Liver (tissue), 9 donors: ENCODE data around the gene DNAH6. TPM values are rescaled to one million over a fixed set of nuclear protein-coding genes. Genes with fewer than 3 reads are reported as not detected.

Source experiments
- DNase-seq: peaks from one replicate; pipeline ENCODE4 v3.0.0-alpha.2; 2017; ENCODE audit warnings: low spot score
- H3K27ac ChIP-seq, 2 donors: one replicate each; pipeline ENCODE4 v1.7.0; 2013; ENCODE audit warnings: inconsistent platforms in 2 of 2, low read length in 2 of 2, control low read depth in 1 of 2, low read depth in 1 of 2, mild to moderate bottlenecking in 1 of 2
- H3K27me3 ChIP-seq, 4 donors: one replicate each; pipeline versions ENCODE4 v1.6.1 to v1.7.0; 2013; ENCODE audit warnings: low read length in 3 of 4, inconsistent platforms in 1 of 4, mild to moderate bottlenecking in 1 of 4, moderate library complexity in 1 of 4; ENCODE audit not compliant: control insufficient read depth in 4 of 4, insufficient read depth in 4 of 4
- H3K36me3 ChIP-seq, 4 donors: one replicate each; pipeline versions ENCODE4 v1.6.1 to v1.7.0; 2013; ENCODE audit warnings: low read length in 3 of 4, mild to moderate bottlenecking in 3 of 4, low read depth in 1 of 4, moderate library complexity in 1 of 4; ENCODE audit not compliant: control insufficient read depth in 4 of 4, insufficient read depth in 3 of 4
- H3K4me1 ChIP-seq, 4 donors: one replicate each; pipeline versions ENCODE4 v1.6.1 to v1.7.0; 2013; ENCODE audit warnings: low read length in 3 of 4, mild to moderate bottlenecking in 3 of 4, moderate library complexity in 1 of 4; ENCODE audit not compliant: control insufficient read depth in 4 of 4, insufficient read depth in 4 of 4
- H3K4me3 ChIP-seq, 3 donors: one replicate each; pipeline versions ENCODE4 v1.6.1 to v1.7.0; 2013; ENCODE audit warnings: low read length in 3 of 3, control low read depth in 1 of 3, low read depth in 1 of 3, mild to moderate bottlenecking in 1 of 3
- H3K9ac ChIP-seq, 2 donors: one replicate each; pipeline ENCODE4 v1.7.0; 2013; ENCODE audit warnings: low read length in 2 of 2, mild to moderate bottlenecking in 2 of 2, moderate library complexity in 2 of 2, control low read depth in 1 of 2, low read depth in 1 of 2
- H3K9me3 ChIP-seq, 4 donors: one replicate each; pipeline versions ENCODE4 v1.6.1 to v1.7.0; 2013; ENCODE audit warnings: low read length in 3 of 4; ENCODE audit not compliant: control insufficient read depth in 4 of 4
- CTCF ChIP-seq: fragments of 150-350 bp; IDR thresholded peaks from 2 replicates; pipeline ENCODE4 v1.5.1; 2017; ENCODE audit warnings: improper control_type of control experiment, low read depth, low read length; ENCODE audit not compliant: missing input control
- EGR1 ChIP-seq, 2 donors: IDR thresholded peaks; 2 replicates each; pipeline ENCODE4 v1.6.1; 2016 to 2018; ENCODE audit warnings: antibody characterized with exemption in 2 of 2, low read depth in 2 of 2
- FOXA1 ChIP-seq: IDR thresholded peaks from 2 replicates; pipeline ENCODE4 v1.6.1; 2016; ENCODE audit warnings: antibody characterized with exemption
- FOXA2 ChIP-seq: IDR thresholded peaks from 2 replicates; pipeline ENCODE4 v1.6.1; 2016; ENCODE audit warnings: antibody characterized with exemption
- GABPA ChIP-seq, 2 donors: IDR thresholded peaks in 1 of 2; conservative IDR thresholded peaks in 1 of 2; 2 replicates each; pipeline ENCODE4 v1.6.1; 2016; ENCODE audit warnings: antibody characterized with exemption in 2 of 2, mild to moderate bottlenecking in 1 of 2, moderate library complexity in 1 of 2
- HNF4A ChIP-seq, 2 donors: conservative IDR thresholded peaks; 2 replicates each; pipeline ENCODE4 v1.6.1; 2016; ENCODE audit warnings: antibody characterized with exemption in 2 of 2, mild to moderate bottlenecking in 2 of 2
- HNF4G ChIP-seq: IDR thresholded peaks from 2 replicates; pipeline ENCODE4 v1.6.1; 2016; ENCODE audit warnings: antibody characterized with exemption
- JUND ChIP-seq, 2 donors: IDR thresholded peaks; 2 replicates each; pipeline ENCODE4 v1.6.1; 2016; ENCODE audit warnings: antibody characterized with exemption in 2 of 2
- MAX ChIP-seq: IDR thresholded peaks from 2 replicates; pipeline ENCODE4 v1.6.1; 2016; ENCODE audit warnings: antibody characterized with exemption
- NR2F2 ChIP-seq: IDR thresholded peaks from 2 replicates; pipeline ENCODE4 v1.6.1; 2016; ENCODE audit warnings: antibody characterized with exemption
- RAD21 ChIP-seq, 2 donors: IDR thresholded peaks; 2 replicates each; pipeline ENCODE4 v1.6.1; 2016; ENCODE audit warnings: antibody characterized with exemption in 2 of 2, mild to moderate bottlenecking in 2 of 2
- RXRA ChIP-seq, 2 donors: IDR thresholded peaks; 2 replicates each; pipeline ENCODE4 v1.6.1; 2017 to 2018; ENCODE audit warnings: antibody characterized with exemption in 2 of 2, mild to moderate bottlenecking in 1 of 2
- SP1 ChIP-seq: IDR thresholded peaks from 2 replicates; pipeline ENCODE4 v1.6.1; 2018; ENCODE audit warnings: antibody characterized with exemption, mild to moderate bottlenecking
- YY1 ChIP-seq: IDR thresholded peaks from 2 replicates; pipeline ENCODE4 v1.6.1; 2016; ENCODE audit warnings: antibody characterized with exemption, mild to moderate bottlenecking
- ZBTB33 ChIP-seq: IDR thresholded peaks from 2 replicates; pipeline ENCODE4 v1.6.1; 2016; ENCODE audit warnings: antibody characterized with exemption
- WGBS: extraction: QIAGEN DNeasy Blood & Tissue Kit; methylation state at CpG from one replicate; pipeline ENCODE4 v1.1.7; 2013; 5-methylcytosine and 5-hydroxymethylcytosine counted together
- polyA plus RNA-seq, 2 donors: library from polyadenylated mRNA; stranded (reverse) in 1 of 2; unstranded in 1 of 2; fragments of 200-250 nt in 1 of 2; fragments of >200 nt in 1 of 2; fragmentation: Nextera tagmentation in 1 of 2; extraction: Ambion mirVana in 1 of 2; gene quantifications; one replicate each; pipeline versions ENCODE4 v1.2.1 to v1.2.3, GENCODE V29; 2013 to 2015
- total RNA-seq, 2 donors: library from RNA; depleted of rRNA; stranded (reverse); fragments of >200 nt; gene quantifications; one replicate each; pipeline ENCODE4 v1.2.3, GENCODE V29; 2014
- TF ChIP-seq, protein P1 (sequence below): IDR thresholded peaks from 2 replicates; pipeline ENCODE4 v1.6.1; 2016; ENCODE audit warnings: antibody characterized with exemption
- TF ChIP-seq, protein P2 (sequence below): IDR thresholded peaks from 2 replicates; pipeline ENCODE4 v1.6.1; 2016; ENCODE audit warnings: antibody characterized with exemption, mild to moderate bottlenecking
- donor health status: healthy.
- donor health status: healthy.
- donor health status: healthy.
- donor health status: healthy.
- donor health status: healthy.

The DNAH6 gene
- total and polyA plus RNA-seq, 4 donors = 0.32 to 1.6 (median 0.59) TPM

DNA sequence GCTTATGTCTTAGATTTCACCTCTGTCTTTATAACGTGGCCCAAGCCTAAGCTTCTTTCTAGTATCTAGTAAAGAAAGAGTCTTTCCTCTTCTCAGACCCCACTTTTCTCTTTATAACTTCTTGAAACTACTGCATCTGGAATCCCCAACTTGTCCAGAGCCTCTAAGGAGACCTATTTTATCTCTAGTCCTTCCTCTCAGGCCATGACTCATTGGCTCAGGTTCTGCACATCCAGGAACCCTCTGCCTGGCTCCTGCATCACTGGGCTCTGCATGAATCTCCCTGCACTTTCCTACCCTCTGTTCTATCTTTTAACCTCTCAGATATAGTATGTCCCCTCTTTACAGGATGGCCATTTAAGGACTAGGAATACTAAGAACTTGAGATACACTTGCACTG is 124.7 kb downstream of the DNAH6 start:
- TF ChIP-seq MAX (no peak), RAD21 (IDR thresholded peaks at IDR 0.05) (no peak), FOXA1 (no peak), EGR1 (IDR thresholded peaks at IDR 0.05; ENCODE audit: low read depth in 2 of 2) (no peak), GABPA (IDR thresholded peaks at IDR 0.05 in 1 of 2, conservative IDR thresholded peaks at IDR 0.05 in 1 of 2) (no peak), SP1 (no peak), HNF4G (no peak), CTCF (no peak), NR2F2 (no peak), FOXA2 (no peak), HNF4A (conservative IDR thresholded peaks at IDR 0.05) (no peak)
- TF ChIP-seq, protein P1, sequence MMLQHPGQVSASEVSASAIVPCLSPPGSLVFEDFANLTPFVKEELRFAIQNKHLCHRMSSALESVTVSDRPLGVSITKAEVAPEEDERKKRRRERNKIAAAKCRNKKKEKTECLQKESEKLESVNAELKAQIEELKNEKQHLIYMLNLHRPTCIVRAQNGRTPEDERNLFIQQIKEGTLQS = no peak
- TF ChIP-seq, protein P2, sequence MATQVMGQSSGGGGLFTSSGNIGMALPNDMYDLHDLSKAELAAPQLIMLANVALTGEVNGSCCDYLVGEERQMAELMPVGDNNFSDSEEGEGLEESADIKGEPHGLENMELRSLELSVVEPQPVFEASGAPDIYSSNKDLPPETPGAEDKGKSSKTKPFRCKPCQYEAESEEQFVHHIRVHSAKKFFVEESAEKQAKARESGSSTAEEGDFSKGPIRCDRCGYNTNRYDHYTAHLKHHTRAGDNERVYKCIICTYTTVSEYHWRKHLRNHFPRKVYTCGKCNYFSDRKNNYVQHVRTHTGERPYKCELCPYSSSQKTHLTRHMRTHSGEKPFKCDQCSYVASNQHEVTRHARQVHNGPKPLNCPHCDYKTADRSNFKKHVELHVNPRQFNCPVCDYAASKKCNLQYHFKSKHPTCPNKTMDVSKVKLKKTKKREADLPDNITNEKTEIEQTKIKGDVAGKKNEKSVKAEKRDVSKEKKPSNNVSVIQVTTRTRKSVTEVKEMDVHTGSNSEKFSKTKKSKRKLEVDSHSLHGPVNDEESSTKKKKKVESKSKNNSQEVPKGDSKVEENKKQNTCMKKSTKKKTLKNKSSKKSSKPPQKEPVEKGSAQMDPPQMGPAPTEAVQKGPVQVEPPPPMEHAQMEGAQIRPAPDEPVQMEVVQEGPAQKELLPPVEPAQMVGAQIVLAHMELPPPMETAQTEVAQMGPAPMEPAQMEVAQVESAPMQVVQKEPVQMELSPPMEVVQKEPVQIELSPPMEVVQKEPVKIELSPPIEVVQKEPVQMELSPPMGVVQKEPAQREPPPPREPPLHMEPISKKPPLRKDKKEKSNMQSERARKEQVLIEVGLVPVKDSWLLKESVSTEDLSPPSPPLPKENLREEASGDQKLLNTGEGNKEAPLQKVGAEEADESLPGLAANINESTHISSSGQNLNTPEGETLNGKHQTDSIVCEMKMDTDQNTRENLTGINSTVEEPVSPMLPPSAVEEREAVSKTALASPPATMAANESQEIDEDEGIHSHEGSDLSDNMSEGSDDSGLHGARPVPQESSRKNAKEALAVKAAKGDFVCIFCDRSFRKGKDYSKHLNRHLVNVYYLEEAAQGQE = no peak
- H3K9ac ChIP-seq = no peak overlapping the region
- no peaks in the 10 kb centered on the region for H3K36me3 ChIP-seq
- no peak overlapping the region for H3K27ac ChIP-seq
- no peaks in the 10 kb centered on the region for H3K4me1 ChIP-seq
- 93% methylated on average over 1 of the region's 1 CpG for WGBS
- no peaks in the 10 kb centered on the region for H3K27me3 ChIP-seq
- no peaks in the 10 kb centered on the region for H3K9me3 ChIP-seq
- no peak overlapping the region for H3K4me3 ChIP-seq
- no peak for DNase-seq

GRCh38 chr2:84643991-84644390 is 127.7 kb downstream of the DNAH6 start:
- TF ChIP-seq MAX (no peak), JUND (IDR thresholded peaks at IDR 0.05) (no peak), RAD21 (IDR thresholded peaks at IDR 0.05) (no peak), YY1 (no peak), NR2F2 (no peak), RXRA (IDR thresholded peaks at IDR 0.05) (no peak), FOXA1 (no peak), EGR1 (IDR thresholded peaks at IDR 0.05; ENCODE audit: low read depth in 2 of 2) (no peak), SP1 (no peak), FOXA2 (no peak), ZBTB33 (no peak), HNF4G (no peak)
- TF ChIP-seq, protein P1 = no peak
- WGBS = 88% methylated on average over 3 of the region's 3 CpGs

More at GRCh38 chr2:84643991-84644390, 127.7 kb downstream of the DNAH6 start:
- no peak overlapping the region for H3K9ac ChIP-seq
- H3K36me3 ChIP-seq = no peaks in the 10 kb centered on the region
- H3K4me1 ChIP-seq = no peaks in the 10 kb centered on the region
- H3K9me3 ChIP-seq = no peaks in the 10 kb centered on the region
- DNase-seq = no peak
- H3K4me3 ChIP-seq = no peak overlapping the region
- H3K27ac ChIP-seq = no peak overlapping the region
- H3K27me3 ChIP-seq = no peaks in the 10 kb centered on the region
